ENCODE results near the gene SPPL2B.

DNA sequence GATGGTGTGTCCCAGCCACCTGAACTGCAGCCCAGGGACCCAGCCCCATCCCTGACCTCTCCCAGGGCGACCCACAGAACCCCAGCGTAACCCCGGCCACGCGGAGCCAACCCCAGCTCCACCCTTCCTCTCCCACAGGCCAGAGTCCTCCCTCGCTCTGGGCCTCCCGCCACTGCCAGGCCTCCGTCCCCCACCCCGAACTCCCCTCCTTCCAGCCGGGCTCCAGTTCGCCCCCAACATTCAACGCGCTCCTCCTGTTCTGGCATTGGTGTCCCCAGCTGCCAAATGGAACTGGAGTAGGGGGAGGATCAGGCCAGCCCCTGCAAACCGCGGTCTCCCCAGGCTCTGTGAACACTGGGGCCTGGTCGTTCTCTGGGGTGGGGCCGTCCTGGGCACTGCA lies 28.0 kb upstream of the SPPL2B start:
- TF ChIP-seq NFRKB (IDR thresholded peaks at IDR 0.05) (no peak), SUZ12 (IDR thresholded peaks at IDR 0.05) (no peak), SP1 (IDR thresholded peaks at IDR 0.05) (no peak), BHLHE40 (IDR thresholded peaks at IDR 0.05; ENCODE audit: borderline replicate concordance) (no peak)
- TF ChIP-seq, protein P1, sequence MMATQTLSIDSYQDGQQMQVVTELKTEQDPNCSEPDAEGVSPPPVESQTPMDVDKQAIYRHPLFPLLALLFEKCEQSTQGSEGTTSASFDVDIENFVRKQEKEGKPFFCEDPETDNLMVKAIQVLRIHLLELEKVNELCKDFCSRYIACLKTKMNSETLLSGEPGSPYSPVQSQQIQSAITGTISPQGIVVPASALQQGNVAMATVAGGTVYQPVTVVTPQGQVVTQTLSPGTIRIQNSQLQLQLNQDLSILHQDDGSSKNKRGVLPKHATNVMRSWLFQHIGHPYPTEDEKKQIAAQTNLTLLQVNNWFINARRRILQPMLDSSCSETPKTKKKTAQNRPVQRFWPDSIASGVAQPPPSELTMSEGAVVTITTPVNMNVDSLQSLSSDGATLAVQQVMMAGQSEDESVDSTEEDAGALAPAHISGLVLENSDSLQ (IDR thresholded peaks at IDR 0.05), result no peak
